Keratinocyte (primary cell): Measurements from ENCODE around the gene SLC2A11.

Experiments used
- EZH2 ChIP-seq: IDR thresholded peaks from one replicate; pipeline ENCODE4 v1.6.1; 2012; ENCODE audit warnings: inconsistent platforms, mild to moderate bottlenecking, low read length, moderate library complexity
- TF ChIP-seq, protein P1 (sequence below), 3 experiments: IDR thresholded peaks in 1 of 3; conservative IDR thresholded peaks in 1 of 3; optimal IDR thresholded peaks in 1 of 3; 2 replicates in 2 of 3; 3 replicates in 1 of 3; pipeline versions ENCODE3 to v1.5.1; 2011; ENCODE audit warnings: low read length in 3 of 3, mild to moderate bottlenecking in 3 of 3, moderate library complexity in 2 of 3, control low read depth in 1 of 3, inconsistent platforms in 1 of 3; ENCODE audit not compliant: insufficient read depth in 2 of 3; ENCODE audit errors: extremely low read depth in 1 of 3

DNA sequence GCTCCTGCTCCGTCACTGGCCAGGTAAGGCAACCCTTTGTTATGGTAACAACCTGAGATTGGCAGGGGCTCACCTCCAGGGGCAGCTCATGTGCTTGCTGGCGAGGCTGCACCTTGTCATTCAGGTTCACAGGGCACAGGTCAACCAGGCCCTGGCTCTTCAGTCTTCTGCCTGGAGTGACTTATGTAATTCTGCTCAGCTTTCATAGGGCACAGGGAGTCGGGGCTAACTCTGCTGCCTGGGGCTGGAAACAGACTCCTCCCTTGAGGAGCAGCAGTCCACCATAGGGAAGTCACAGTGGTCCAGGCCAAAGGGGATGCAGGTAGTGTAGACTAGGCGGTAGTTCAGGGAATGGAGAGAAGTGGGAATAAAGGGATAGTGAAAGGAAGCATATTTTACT is 35.0 kb downstream of the SLC2A11 start:
- TF ChIP-seq, protein P1, sequence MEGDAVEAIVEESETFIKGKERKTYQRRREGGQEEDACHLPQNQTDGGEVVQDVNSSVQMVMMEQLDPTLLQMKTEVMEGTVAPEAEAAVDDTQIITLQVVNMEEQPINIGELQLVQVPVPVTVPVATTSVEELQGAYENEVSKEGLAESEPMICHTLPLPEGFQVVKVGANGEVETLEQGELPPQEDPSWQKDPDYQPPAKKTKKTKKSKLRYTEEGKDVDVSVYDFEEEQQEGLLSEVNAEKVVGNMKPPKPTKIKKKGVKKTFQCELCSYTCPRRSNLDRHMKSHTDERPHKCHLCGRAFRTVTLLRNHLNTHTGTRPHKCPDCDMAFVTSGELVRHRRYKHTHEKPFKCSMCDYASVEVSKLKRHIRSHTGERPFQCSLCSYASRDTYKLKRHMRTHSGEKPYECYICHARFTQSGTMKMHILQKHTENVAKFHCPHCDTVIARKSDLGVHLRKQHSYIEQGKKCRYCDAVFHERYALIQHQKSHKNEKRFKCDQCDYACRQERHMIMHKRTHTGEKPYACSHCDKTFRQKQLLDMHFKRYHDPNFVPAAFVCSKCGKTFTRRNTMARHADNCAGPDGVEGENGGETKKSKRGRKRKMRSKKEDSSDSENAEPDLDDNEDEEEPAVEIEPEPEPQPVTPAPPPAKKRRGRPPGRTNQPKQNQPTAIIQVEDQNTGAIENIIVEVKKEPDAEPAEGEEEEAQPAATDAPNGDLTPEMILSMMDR (optimal IDR thresholded peaks at IDR 0.05 in 1 of 3, IDR thresholded peaks at IDR 0.05 in 1 of 3, conservative IDR thresholded peaks at IDR 0.05 in 1 of 3; ENCODE audit: extremely low read depth in 1 of 3, insufficient read depth in 2 of 3, low read length in 3 of 3): no peak
- TF ChIP-seq EZH2: no peak
